DND-41 (cell line): Measurements from ENCODE around the gene SPDYE3.
"Not testable (repeated sequence)": the region's sequence is repeated elsewhere in the genome, so short reads cannot be mapped to it uniquely, and the experiment has no call there.

ENCODE experiments used
- ATAC-seq: fragments of 200-7000 bp; cut with Tn5 transposase; 3 replicates; pipeline ENCODE4 v1.9.1; 2021; ENCODE audit warnings: low read depth; ENCODE audit not compliant: insufficient read depth
- DNase-seq: peaks from one replicate; pipeline ENCODE4 v3.0.0-alpha.2; 2020
- H2AFZ ChIP-seq: 2 replicates; pipeline ENCODE4 v1.6.0; 2012; ENCODE audit warnings: low read depth, low read length
- H3K27ac ChIP-seq: 2 replicates; pipeline ENCODE4 v1.5.1; 2012; ENCODE audit warnings: low read length, inconsistent platforms
- H3K27me3 ChIP-seq: fragments of 200-600 bp; sonication (generic); 2 replicates; pipeline ENCODE4 v1.6.0; 2012; ENCODE audit warnings: low read length, mild to moderate bottlenecking, inconsistent platforms; ENCODE audit not compliant: insufficient read depth, poor library complexity
- H3K36me3 ChIP-seq: 2 replicates; pipeline ENCODE4 v1.5.1; 2012; ENCODE audit warnings: low read length, inconsistent platforms; ENCODE audit not compliant: insufficient read depth
- H3K4me1 ChIP-seq: 2 replicates; pipeline ENCODE4 v1.5.1; 2012; ENCODE audit warnings: mild to moderate bottlenecking, low read length; ENCODE audit not compliant: insufficient read depth
- H3K4me2 ChIP-seq: 2 replicates; pipeline ENCODE4 v1.6.0; 2012; ENCODE audit warnings: mild to moderate bottlenecking, moderate library complexity, low read length, inconsistent platforms; ENCODE audit not compliant: insufficient read depth
- H3K4me3 ChIP-seq, 2 experiments: fragments of 200-600 bp in 1 of 2; shearing (Covaris generic) in 1 of 2; 2 replicates each; pipeline ENCODE4 v1.5.1; 2012 to 2016; ENCODE audit warnings: inconsistent platforms in 2 of 2, low read length in 2 of 2, mild to moderate bottlenecking in 2 of 2, low read depth in 1 of 2, moderate library complexity in 1 of 2
- H3K79me2 ChIP-seq: 2 replicates; pipeline ENCODE4 v1.6.0; 2012; ENCODE audit warnings: low read length, inconsistent platforms; ENCODE audit not compliant: insufficient read depth
- H3K9ac ChIP-seq: 2 replicates; pipeline ENCODE4 v1.6.0; 2012; ENCODE audit warnings: low read depth, mild to moderate bottlenecking, inconsistent platforms, low read length, moderate library complexity
- H3K9me3 ChIP-seq: 2 replicates; pipeline ENCODE4 v1.5.1; 2012; ENCODE audit warnings: low read length, moderate library complexity, mild to moderate bottlenecking, inconsistent platforms; ENCODE audit not compliant: insufficient read depth, severe bottlenecking
- H4K20me1 ChIP-seq: 2 replicates; pipeline ENCODE4 v1.6.0; 2012; ENCODE audit warnings: low read length; ENCODE audit not compliant: insufficient read depth
- CTCF ChIP-seq: IDR thresholded peaks from 2 replicates; pipeline ENCODE4 v1.5.1; 2012; ENCODE audit warnings: borderline replicate concordance, low read length, moderate library complexity, mild to moderate bottlenecking; ENCODE audit not compliant: poor library complexity, severe bottlenecking; ENCODE audit errors: extremely low read depth
- EZH2 ChIP-seq: IDR thresholded peaks from 3 replicates; pipeline ENCODE4 v1.6.1; 2012; ENCODE audit warnings: borderline replicate concordance, low read depth, mild to moderate bottlenecking, moderate library complexity, low read length, inconsistent platforms; ENCODE audit not compliant: severe bottlenecking

SPDYE3 gene

GRCh38 chr7:100270941-100271593, 36.4 kb upstream of the SPDYE3 start:
- peak; percentile 20 for DNase-seq
- Histone ChIP-seq H3K36me3 (peaks cover 10% of the 10 kb centered on the region; the same call in 1 of the 2 replicates), H3K4me3 (peak overlapping the region; percentile 55 to 61; a peak in 3 of 4 replicates), H3K27ac (peak overlapping the region; percentile 62), H3K9ac (peak overlapping the region; percentile 73), H3K79me2 (peaks cover 52% of the 10 kb centered on the region), H4K20me1 (peaks cover 28% of the 10 kb centered on the region; the same call in 1 of the 2 replicates), H3K4me2 (peak overlapping the region; percentile 77), H3K4me1 (peaks cover 19% of the 10 kb centered on the region), H2AFZ (peak overlapping the region; percentile 52; the same call in 1 of the 2 replicates)
- H3K27me3 ChIP-seq, H3K9me3 ChIP-seq: not testable (repeated sequence)
- ATAC-seq, result peak; percentile 18; the same call in 1 of the 3 replicates

- H2AFZ ChIP-seq, result peak overlapping the region; percentile 90
- no peaks in the 10 kb centered on the region for H3K27me3 ChIP-seq
- H3K4me3 ChIP-seq, result peak overlapping the region; percentile 55 to 69; a peak in 3 of 4 replicates
- H3K27ac ChIP-seq, result peak overlapping the region; percentile 69
- H3K79me2 ChIP-seq, result peaks cover 44% of the 10 kb centered on the region
- H3K9me3 ChIP-seq, result no peaks in the 10 kb centered on the region
- H3K9ac ChIP-seq, result peak overlapping the region; percentile 73
- H3K36me3 ChIP-seq, result peaks cover 10% of the 10 kb centered on the region; the same call in 1 of the 2 replicates
- TF ChIP-seq EZH2 (no peak), CTCF (peak; percentile 48)
- peaks cover 19% of the 10 kb centered on the region for H3K4me1 ChIP-seq
- H4K20me1 ChIP-seq, result peaks cover 21% of the 10 kb centered on the region; the same call in 1 of the 2 replicates
- DNase-seq, result peak; percentile 97
- peak overlapping the region; percentile 77 for H3K4me2 ChIP-seq
- ATAC-seq, result peak; percentile 88
Measured at GRCh38 chr7:100271716-100272537, 35.6 kb upstream of the SPDYE3 start.

- not testable (repeated sequence) for H3K36me3 ChIP-seq, ATAC-seq, H3K9me3 ChIP-seq, DNase-seq, H3K27me3 ChIP-seq
- peaks cover 17% of the 10 kb centered on the region; the same call in 1 of the 2 replicates for H4K20me1 ChIP-seq
- H3K27ac ChIP-seq, result peak overlapping the region; percentile 69
- H3K9ac ChIP-seq, result peak overlapping the region; percentile 73
- peaks cover 19% of the 10 kb centered on the region for H3K4me1 ChIP-seq
- peak overlapping the region; percentile 90 for H2AFZ ChIP-seq
- peak overlapping the region; percentile 55 to 69; a peak in 3 of 4 replicates for H3K4me3 ChIP-seq
- peaks cover 38% of the 10 kb centered on the region for H3K79me2 ChIP-seq
- peak overlapping the region; percentile 77 for H3K4me2 ChIP-seq
Measured at GRCh38 chr7:100272538-100272902, 35.0 kb upstream of the SPDYE3 start.

- peaks cover 7% of the 10 kb centered on the region; the same call in 1 of the 2 replicates for H4K20me1 ChIP-seq
- ATAC-seq, result no peak
- no peak overlapping the region for H2AFZ ChIP-seq
- no peaks in the 10 kb centered on the region for H3K27me3 ChIP-seq
- no peak overlapping the region for H3K4me2 ChIP-seq
- H3K4me1 ChIP-seq, result peaks cover 17% of the 10 kb centered on the region
- no peak for DNase-seq
- H3K9me3 ChIP-seq, result no peaks in the 10 kb centered on the region
- TF ChIP-seq CTCF (no peak), EZH2 (no peak)
- no peaks in the 10 kb centered on the region; the same call in 1 of the 2 replicates for H3K36me3 ChIP-seq
- H3K4me3 ChIP-seq, result no peak overlapping the region
- H3K9ac ChIP-seq, result no peak overlapping the region
- no peak overlapping the region for H3K27ac ChIP-seq
- H3K79me2 ChIP-seq, result peaks cover 13% of the 10 kb centered on the region
Measured at GRCh38 chr7:100275120-100275519, 32.4 kb upstream of the SPDYE3 start.

GRCh38 chr7:100276126-100276525, 31.4 kb upstream of the SPDYE3 start:
- not testable (repeated sequence) for H3K27me3 ChIP-seq, ATAC-seq, H3K36me3 ChIP-seq, H3K4me2 ChIP-seq, H3K9ac ChIP-seq, H4K20me1 ChIP-seq, H3K27ac ChIP-seq, H3K4me1 ChIP-seq, H3K4me3 ChIP-seq, DNase-seq, H3K9me3 ChIP-seq, H3K79me2 ChIP-seq, H2AFZ ChIP-seq

- H3K79me2 ChIP-seq, H3K4me2 ChIP-seq, DNase-seq, ATAC-seq, H3K27me3 ChIP-seq, H2AFZ ChIP-seq, H3K36me3 ChIP-seq, H3K4me1 ChIP-seq, H3K27ac ChIP-seq, H3K4me3 ChIP-seq, H4K20me1 ChIP-seq, H3K9ac ChIP-seq, H3K9me3 ChIP-seq: not testable (repeated sequence)
Measured at GRCh38 chr7:100282069-100282608, 25.4 kb upstream of the SPDYE3 start.
